GM12873 (cell line): ENCODE data around the gene TMEM170B.

Source experiments
- CTCF ChIP-seq: IDR thresholded peaks from 2 replicates; pipeline ENCODE4 v1.5.1; 2012; ENCODE audit warnings: low read depth, mild to moderate bottlenecking, moderate library complexity, low read length, control low read depth; ENCODE audit not compliant: insufficient read depth; ENCODE audit errors: missing control alignments

The TMEM170B gene

GRCh38 chr6:11515763-11516162, 21.8 kb upstream of the TMEM170B start:
- no peak for TF ChIP-seq CTCF

- no peak for TF ChIP-seq CTCF
Observed at GRCh38 chr6:11522812-11523605, 14.5 kb upstream of the TMEM170B start.

GRCh38 chr6:11525468-11526155, 11.9 kb upstream of the TMEM170B start:
- no peak for TF ChIP-seq CTCF

- TF ChIP-seq CTCF = no peak
Observed at GRCh38 chr6:11526156-11526505, 11.4 kb upstream of the TMEM170B start.

- TF ChIP-seq CTCF = no peak
Observed at GRCh38 chr6:11527274-11527870, 10.2 kb upstream of the TMEM170B start.

- no peak for TF ChIP-seq CTCF
Observed at GRCh38 chr6:11528996-11529395, 8.6 kb upstream of the TMEM170B start.

- TF ChIP-seq CTCF = no peak
Observed at GRCh38 chr6:11532097-11532496, 5.5 kb upstream of the TMEM170B start.
